ENCODE measurements around the gene INSYN1. TPM values are rescaled to one million over a fixed set of nuclear protein-coding genes. Genes with fewer than 3 reads are reported as not detected.
"Not testable (repeated sequence)": the region's sequence is repeated elsewhere in the genome, so short reads cannot be mapped to it uniquely, and the experiment has no call there.

Gene INSYN1
- polyA plus RNA-seq (ENCODE audit: insufficient read length in 4 of 4), result 10 to 100 TPM; 15.3 to 27.3 (median 21.1) TPM

DNA sequence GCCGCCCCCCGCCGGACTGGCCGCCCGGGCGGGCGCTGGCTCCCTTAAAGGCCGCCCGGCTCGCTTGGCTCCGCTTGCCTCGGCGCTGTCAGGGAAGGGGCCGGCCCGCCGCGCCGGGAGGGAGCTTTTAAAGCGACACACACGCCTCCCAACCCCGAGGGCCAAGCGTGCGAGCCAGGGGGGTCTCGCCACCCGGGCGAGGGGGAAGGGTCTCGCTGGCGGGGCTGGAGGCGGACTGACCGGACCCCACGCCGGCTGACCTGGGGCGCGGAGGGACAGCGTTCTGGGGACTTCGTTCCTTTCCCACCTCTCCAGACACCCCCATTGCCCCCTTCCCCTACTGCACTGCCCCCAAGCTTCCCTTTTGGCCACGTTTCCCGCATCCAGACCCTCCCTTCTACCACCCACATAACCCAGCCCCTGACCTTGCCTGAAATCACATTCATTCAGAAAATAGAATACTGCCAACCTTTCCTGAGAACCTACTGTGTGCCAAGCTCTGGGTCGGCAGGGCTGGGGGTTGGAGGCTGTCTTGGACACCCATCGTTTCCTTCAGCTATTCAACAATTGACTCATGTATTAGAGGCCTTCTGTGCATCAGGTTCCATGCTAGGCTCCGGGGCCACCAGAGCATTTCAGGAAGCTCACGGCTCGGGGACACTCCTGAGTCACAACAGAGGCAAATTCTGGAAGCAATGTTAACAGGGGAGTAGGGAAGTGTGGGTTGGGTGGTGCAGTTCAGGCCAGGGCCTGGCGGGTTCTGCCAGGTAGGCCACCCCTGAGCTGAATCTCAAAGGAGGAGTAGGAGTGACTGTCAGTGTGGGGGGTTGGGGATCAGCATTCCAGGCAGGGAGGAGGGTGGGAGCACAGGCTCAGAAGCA is at the start of gene INSYN1:
Gene INSYN1, minus strand, starts transcription at position 102 of the 881 bp plus-strand sequence. CDS start 2,221 bp downstream, outside the sequence.
- DNase-seq (ENCODE audit: low read depth in 4 of 4, low spot score in 3 of 4), result peak in 1 of 4 donors; percentile 33

- DNase-seq (ENCODE audit: low read depth in 4 of 4, low spot score in 3 of 4), result no peak
These were observed 49.4 kb upstream of the INSYN1 start for GRCh38 chr15:73802431-73803041.

- no peak for DNase-seq (ENCODE audit: low read depth in 4 of 4, low spot score in 3 of 4)
These were observed 47.7 kb upstream of the INSYN1 start for GRCh38 chr15:73800662-73801345.

- DNase-seq (ENCODE audit: low read depth in 4 of 4, low spot score in 3 of 4), result no peak
These were observed 46.3 kb upstream of the INSYN1 start for GRCh38 chr15:73799466-73799865.

DNA sequence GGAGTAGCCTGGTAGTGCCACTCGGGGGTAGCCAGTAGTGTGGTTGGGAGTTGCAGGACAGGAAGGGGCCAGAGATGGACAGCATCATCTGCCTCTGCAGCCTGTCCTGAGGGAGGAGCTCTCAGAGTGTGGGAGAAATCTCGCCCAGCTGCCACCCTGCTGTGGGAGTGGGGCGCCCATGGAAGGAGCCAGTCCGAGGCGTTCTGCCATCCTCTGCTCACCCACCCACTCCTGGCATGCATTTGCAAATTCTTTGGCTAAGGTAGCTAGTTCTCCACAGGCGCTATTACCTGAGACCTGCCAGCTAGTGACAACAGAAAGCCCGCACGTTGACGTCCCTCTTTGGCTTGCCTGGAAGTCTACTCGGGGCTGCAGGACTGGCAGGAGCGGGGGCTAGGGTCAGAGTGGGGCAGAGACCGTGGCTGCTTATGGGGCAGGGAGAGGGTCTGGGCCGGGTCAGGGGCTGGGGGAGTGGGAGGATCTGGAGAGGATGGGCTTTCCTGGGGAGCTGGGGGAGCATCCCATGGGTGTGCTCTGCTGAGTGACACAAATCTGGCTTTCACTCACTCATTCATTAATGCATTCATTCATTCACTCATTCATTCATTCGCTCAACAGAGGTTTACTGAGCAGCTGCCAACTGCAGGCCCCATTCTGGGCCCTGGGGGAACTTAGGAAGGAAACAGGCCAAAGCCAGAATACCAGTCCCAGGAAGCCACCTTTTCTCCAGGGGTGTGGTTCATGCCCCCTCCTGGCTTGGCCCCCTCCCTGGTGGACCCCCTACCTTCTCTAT is 44.4 kb upstream of the INSYN1 start:
- no peak for DNase-seq (ENCODE audit: low read depth in 4 of 4, low spot score in 3 of 4)

- peak in 1 of 4 donors; percentile 21 for DNase-seq (ENCODE audit: low read depth in 4 of 4, low spot score in 3 of 4)
These were observed 43.2 kb upstream of the INSYN1 start for GRCh38 chr15:73796331-73796831.

DNA sequence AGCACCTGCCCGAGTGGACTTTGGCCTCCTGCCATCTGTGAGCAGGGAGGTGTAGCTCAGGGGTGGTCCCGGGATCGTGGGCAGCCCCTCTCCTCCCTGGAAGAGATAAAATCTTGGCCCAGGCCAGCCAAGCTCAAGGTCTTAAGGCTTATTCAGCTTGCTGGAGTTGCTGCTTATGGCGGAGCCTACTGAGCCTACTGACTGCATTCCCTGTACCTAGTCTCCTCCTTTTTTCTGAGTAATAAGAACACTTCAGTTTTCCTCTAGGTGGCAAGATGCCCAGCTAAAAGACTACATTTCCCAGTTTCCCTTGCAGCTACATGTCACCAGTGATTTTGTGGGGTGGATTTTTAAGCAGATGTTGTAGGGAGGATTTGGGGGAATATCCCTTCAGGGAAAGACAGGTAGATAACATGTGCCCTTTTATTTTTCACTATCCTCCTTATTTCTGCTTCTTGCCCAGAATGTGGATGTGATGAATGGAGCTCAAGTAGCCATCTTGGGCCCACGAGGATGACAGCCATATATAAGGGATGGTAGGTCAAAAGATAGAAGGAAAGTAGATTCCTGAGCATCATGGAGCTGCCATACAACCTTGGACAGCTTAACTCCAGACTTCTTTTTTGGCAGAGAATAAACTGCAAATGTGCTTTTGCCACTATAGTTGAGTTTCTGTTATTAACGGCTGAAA is 41.4 kb upstream of the INSYN1 start:
- DNase-seq (ENCODE audit: low read depth in 4 of 4, low spot score in 3 of 4), result no peak

DNA sequence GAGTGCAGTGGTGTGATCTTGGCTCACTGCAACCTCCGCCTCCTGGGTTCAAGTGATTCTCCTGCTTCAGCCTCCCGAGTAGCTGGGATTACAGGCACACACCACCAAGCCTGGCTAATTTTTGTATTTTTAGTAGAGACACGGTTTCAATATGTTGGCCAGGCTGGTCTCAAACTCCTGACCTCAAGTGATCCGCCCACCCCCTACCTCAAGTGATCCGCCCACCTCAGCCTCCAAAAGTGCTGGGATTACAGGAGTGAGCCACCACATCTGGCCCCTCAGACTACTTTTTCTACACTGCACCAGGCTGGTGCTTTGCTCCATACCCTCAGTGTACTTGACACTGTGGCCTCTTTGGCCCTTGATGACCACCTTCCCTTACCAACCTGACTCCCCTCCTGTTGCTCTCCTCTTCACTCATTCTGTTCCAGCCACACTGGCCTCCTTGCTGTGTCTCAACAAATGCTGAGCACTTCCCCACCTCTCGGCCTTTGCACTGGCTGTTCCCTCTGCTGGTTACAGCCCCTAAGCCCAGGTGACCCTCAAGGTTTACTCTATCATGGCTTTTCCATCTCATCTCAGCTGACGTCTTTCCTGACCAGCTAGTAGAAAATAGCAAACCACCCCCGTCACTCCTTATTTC is 39.9 kb upstream of the INSYN1 start:
- DNase-seq (ENCODE audit: low read depth in 4 of 4, low spot score in 3 of 4), result not testable (repeated sequence)

DNA sequence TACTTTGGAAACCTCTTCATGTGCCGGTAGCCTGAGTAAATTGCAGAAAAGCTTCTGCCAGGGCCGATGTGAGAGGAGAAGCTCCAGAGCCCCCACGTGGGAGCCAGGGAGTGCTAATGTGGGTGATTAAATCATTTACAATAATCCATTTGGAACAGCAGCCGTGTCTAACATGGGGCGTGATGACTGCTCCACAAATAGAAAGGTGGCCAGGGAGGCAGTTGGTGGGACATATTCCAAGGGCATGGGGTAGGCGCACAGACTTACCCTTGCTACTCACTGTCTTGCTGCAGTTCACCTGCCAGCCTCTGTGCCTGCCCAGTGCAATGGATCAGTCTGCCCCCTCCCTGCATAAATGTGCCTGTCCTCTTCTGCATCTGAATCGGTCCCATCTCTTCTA is 39.3 kb upstream of the INSYN1 start:
- no peak for DNase-seq (ENCODE audit: low read depth in 4 of 4, low spot score in 3 of 4)

DNA sequence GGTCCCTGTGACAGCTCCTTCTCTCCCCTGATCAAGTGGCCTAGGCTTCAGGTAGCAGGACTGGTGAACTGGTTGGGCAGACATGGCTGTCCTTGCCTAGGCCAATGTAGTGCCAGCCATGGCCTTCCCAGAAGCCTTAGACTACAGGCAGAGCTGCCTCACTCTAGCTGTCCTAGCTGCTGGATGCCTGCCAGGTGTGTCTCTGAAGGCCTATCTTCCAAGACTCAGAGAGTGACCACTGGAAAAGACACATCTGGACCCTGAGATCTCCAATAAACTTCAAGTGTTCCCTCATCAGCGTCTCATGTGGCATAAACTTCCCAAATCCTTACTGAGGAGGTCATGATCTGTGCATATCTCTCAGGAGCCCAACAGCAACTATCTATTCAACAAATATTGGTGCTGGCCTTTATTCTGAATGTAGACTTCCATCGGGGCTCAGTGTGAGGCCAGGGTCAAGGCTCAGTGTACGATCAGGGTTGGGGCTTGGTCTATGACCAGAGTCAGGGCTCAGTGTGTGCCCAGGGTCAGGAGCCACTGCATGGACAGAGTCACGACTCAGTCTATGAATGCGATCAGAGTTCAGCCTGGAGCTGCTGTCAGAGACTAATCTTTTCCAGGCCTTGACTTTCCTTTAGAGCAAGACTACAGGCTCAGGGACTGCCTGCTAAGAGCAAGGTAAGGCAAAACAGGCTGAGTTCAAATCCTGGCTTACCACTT is 36.5 kb upstream of the INSYN1 start:
- no peak for DNase-seq (ENCODE audit: low read depth in 4 of 4, low spot score in 3 of 4)

- no peak for DNase-seq (ENCODE audit: low read depth in 4 of 4, low spot score in 3 of 4)
These were observed 34.5 kb upstream of the INSYN1 start for GRCh38 chr15:73787621-73788020.

- no peak for DNase-seq (ENCODE audit: low read depth in 4 of 4, low spot score in 3 of 4)
These were observed 33.4 kb upstream of the INSYN1 start for GRCh38 chr15:73786538-73786937.

DNA sequence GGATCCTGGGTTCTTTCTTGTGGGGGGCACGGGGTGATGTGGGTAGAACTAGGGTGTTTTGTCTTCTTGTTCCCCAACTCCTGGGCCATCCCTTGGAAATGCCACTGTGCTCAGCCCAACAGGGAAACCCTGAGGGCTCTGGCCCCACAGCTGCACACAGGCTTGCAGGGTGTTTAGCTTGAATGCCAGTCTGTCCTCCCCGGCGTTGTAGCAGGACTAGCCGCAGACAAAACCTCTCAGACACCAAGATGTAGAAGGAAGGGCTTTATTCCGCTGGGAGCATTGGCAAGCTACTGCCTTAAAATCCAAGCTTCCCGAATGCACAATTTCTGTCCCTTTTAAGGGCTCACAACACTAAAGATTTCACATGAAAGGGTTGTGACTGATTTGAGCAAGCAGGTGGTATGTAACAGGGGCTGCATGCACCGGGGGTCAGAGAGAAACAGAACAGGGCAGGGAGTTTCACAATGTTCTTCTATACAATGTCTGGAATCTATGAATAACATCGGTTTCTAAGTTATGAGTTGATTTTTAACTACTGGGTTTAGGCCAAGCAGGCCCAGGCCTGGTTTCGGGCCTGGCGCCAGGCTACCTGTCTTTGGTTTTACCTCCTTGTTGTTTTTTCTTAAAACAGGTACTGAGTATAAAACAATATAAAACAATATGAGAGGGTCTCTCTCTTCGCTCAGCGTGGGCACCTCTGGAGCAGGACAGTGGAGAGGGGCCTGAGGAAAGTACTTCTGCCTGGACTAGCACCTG is 32.3 kb upstream of the INSYN1 start:
- not testable (repeated sequence) for DNase-seq (ENCODE audit: low read depth in 4 of 4, low spot score in 3 of 4)

- no peak for DNase-seq (ENCODE audit: low read depth in 4 of 4, low spot score in 3 of 4)
These were observed 31.1 kb upstream of the INSYN1 start for GRCh38 chr15:73784291-73784690.

- no peak for DNase-seq (ENCODE audit: low read depth in 4 of 4, low spot score in 3 of 4)
These were observed 29.3 kb upstream of the INSYN1 start for GRCh38 chr15:73782344-73782959.

DNA sequence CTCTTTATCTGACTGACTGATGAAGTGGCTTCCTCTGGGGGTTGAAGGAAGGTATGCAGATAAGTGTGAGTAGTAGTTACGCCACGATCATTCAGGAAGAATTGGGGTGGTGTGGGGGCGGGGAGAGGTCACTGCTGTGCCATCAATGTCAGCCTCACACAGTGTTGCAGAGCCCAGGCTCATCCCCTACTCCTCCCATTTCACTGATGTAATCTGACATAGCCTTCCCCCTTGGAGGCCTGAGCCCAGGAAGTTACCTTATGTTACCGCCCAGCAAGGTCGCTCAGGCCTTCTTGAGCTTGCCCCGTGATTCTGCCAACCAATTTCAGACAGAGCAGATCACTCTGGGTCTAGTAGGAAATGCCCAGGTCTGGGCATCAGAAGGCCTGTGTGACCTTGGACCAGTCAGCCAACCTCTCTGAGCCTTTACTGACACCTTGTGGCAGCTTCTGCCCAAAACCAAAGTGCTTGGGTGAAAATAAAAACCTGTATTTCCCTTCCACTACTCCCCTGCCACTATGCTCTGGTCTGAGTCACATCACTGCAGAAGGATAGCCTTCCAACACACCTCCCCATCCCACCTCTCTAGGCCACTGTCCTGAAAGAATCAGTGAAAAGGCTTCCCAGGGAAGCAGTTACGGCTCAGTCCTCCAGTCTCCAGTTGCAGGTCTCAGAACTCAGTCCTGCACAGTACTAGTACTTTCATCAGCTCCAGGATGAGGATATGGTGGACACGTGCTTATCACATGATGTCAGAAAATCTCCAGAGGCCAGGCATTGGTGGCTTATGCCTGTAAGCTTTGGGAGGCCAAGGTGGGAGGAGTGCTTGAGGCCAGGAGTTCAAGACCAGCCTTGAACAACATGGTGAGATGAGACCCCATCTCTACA is 28.1 kb upstream of the INSYN1 start:
- DNase-seq (ENCODE audit: low read depth in 4 of 4, low spot score in 3 of 4), result no peak

Measured in left renal pelvis (tissue), 4 donors.